C4-2B (cell line): ENCODE data around the gene HLA-DMB.

Experiments
- ZFX ChIP-seq: fragments of 450-650 bp; IDR thresholded peaks from 2 replicates; pipeline ENCODE4 v1.6.1; 2017
- TF ChIP-seq, protein P1 (sequence below): fragments of 450-650 bp; conservative IDR thresholded peaks from 2 replicates; pipeline ENCODE4 v1.5.1; 2017; ENCODE audit warnings: mild to moderate bottlenecking

DNA sequence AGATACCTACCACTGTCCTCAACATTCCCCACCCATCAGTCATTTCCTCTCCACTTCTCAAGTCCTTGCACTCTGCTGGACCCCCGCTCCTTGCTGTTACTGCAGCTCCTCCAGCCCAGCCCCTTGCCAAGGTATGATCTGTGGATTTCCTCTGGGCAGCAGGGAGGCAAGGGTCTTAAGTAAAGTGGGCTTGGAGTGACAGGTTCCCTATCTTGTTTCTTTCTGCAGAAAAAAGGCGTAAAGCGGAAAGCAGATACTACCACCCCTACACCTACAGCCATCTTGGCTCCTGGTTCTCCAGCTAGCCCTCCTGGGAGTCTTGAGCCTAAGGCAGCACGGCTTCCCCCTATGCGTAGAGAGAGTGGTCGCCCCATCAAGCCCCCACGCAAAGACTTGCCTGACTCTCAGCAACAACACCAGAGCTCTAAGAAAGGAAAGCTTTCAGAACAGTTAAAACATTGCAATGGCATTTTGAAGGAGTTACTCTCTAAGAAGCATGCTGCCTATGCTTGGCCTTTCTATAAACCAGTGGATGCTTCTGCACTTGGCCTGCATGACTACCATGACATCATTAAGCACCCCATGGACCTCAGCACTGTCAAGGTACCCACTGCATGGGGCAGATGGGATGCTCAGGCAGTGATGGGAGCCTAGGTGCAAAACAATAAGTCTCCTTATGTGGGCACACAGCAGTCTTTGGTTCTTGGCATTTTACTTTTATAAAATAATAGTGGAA is 35.7 kb upstream of the HLA-DMB start:
- TF ChIP-seq, protein P1, sequence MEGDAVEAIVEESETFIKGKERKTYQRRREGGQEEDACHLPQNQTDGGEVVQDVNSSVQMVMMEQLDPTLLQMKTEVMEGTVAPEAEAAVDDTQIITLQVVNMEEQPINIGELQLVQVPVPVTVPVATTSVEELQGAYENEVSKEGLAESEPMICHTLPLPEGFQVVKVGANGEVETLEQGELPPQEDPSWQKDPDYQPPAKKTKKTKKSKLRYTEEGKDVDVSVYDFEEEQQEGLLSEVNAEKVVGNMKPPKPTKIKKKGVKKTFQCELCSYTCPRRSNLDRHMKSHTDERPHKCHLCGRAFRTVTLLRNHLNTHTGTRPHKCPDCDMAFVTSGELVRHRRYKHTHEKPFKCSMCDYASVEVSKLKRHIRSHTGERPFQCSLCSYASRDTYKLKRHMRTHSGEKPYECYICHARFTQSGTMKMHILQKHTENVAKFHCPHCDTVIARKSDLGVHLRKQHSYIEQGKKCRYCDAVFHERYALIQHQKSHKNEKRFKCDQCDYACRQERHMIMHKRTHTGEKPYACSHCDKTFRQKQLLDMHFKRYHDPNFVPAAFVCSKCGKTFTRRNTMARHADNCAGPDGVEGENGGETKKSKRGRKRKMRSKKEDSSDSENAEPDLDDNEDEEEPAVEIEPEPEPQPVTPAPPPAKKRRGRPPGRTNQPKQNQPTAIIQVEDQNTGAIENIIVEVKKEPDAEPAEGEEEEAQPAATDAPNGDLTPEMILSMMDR: no peak
- TF ChIP-seq ZFX: no peak
